Hepatocyte (in vitro differentiated cells): ENCODE measurements around the gene FAM180A.

Experiments
- EZH2 ChIP-seq: fragments of 200-600 bp; sonication (generic); IDR thresholded peaks from 2 replicates; pipeline ENCODE4 v1.6.1; 2016; ENCODE audit warnings: antibody characterized with exemption, mild to moderate bottlenecking, borderline replicate concordance
- TF ChIP-seq, protein P1 (sequence below): fragments of 200-600 bp; sonication (generic); IDR thresholded peaks from 2 replicates; pipeline ENCODE4 v1.5.1; 2016; ENCODE audit warnings: antibody characterized with exemption, mild to moderate bottlenecking; ENCODE audit not compliant: poor library complexity

DNA sequence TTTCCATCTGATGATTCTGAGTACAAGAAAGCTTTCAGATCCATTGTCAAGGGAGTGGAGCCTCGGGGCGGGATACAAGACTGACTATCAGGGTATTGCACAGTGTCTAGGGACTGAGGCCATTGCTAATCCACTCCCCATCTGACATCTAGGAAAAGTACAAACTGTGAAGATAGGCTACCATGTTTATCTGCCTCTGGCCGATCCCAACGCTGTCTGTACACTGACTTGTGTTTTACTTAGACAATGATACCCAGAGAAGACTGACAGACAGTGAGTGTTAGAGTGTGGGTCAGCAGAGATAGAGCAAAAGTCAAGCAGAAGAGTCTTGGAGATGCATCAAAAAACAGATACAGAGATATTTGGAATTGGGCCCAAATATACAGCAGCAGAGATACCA, 17.5 kb downstream of the FAM180A start:
- TF ChIP-seq, protein P1, sequence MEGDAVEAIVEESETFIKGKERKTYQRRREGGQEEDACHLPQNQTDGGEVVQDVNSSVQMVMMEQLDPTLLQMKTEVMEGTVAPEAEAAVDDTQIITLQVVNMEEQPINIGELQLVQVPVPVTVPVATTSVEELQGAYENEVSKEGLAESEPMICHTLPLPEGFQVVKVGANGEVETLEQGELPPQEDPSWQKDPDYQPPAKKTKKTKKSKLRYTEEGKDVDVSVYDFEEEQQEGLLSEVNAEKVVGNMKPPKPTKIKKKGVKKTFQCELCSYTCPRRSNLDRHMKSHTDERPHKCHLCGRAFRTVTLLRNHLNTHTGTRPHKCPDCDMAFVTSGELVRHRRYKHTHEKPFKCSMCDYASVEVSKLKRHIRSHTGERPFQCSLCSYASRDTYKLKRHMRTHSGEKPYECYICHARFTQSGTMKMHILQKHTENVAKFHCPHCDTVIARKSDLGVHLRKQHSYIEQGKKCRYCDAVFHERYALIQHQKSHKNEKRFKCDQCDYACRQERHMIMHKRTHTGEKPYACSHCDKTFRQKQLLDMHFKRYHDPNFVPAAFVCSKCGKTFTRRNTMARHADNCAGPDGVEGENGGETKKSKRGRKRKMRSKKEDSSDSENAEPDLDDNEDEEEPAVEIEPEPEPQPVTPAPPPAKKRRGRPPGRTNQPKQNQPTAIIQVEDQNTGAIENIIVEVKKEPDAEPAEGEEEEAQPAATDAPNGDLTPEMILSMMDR: no peak
- no peak for TF ChIP-seq EZH2
